Duodenal mucosa (tissue), 2 donors: ENCODE measurements around the gene NEXN.

Experiments
- H3K27ac ChIP-seq: one replicate; pipeline ENCODE4 v1.7.0; 2013; ENCODE audit warnings: low read depth, low read length
- H3K27me3 ChIP-seq, 2 donors: one replicate each; pipeline ENCODE4 v1.7.0; 2013; ENCODE audit warnings: low read length in 2 of 2, control low read depth in 1 of 2; ENCODE audit not compliant: insufficient read depth in 2 of 2, control insufficient read depth in 1 of 2
- H3K36me3 ChIP-seq, 2 donors: one replicate each; pipeline ENCODE4 v1.7.0; 2013; ENCODE audit warnings: low read length in 2 of 2, control low read depth in 1 of 2; ENCODE audit not compliant: insufficient read depth in 2 of 2, control insufficient read depth in 1 of 2
- H3K4me1 ChIP-seq, 2 donors: one replicate each; pipeline ENCODE4 v1.7.0; 2013; ENCODE audit warnings: low read length in 2 of 2, control low read depth in 1 of 2; ENCODE audit not compliant: insufficient read depth in 2 of 2, control insufficient read depth in 1 of 2
- H3K4me3 ChIP-seq, 2 donors: one replicate each; pipeline ENCODE4 v1.7.0; 2013; ENCODE audit warnings: low read length in 2 of 2, low read depth in 1 of 2
- H3K9ac ChIP-seq, 2 donors: one replicate each; pipeline ENCODE4 v1.7.0; 2013; ENCODE audit warnings: low read length in 2 of 2, low read depth in 1 of 2
- H3K9me3 ChIP-seq, 2 donors: one replicate each; pipeline ENCODE4 v1.7.0; 2013; ENCODE audit warnings: low read length in 2 of 2, control low read depth in 1 of 2; ENCODE audit not compliant: control insufficient read depth in 1 of 2

The NEXN gene

GRCh38 chr1:77929806-77930205 is 41.4 kb downstream of the NEXN start:
- H3K4me3 ChIP-seq, result no peak overlapping the region
- no peak overlapping the region for H3K27ac ChIP-seq
- H3K27me3 ChIP-seq, result no peaks in the 10 kb centered on the region
- H3K9ac ChIP-seq, result no peak overlapping the region
- H3K4me1 ChIP-seq, result no peaks in the 10 kb centered on the region
- H3K9me3 ChIP-seq, result no peaks in the 10 kb centered on the region
- H3K36me3 ChIP-seq, result no peaks in the 10 kb centered on the region

GRCh38 chr1:77938651-77939050 is 50.2 kb downstream of the NEXN start:
- H3K36me3 ChIP-seq, result peaks cover 0 to 10% of the 10 kb centered on the region in 2 donors

GRCh38 chr1:77940921-77941570 is 52.6 kb downstream of the NEXN start:
- Histone ChIP-seq H3K4me1 (peaks cover 4 to 11% of the 10 kb centered on the region in 2 donors), H3K4me3 (no peak overlapping the region), H3K36me3 (peaks cover 8 to 23% of the 10 kb centered on the region in 2 donors), H3K27me3 (no peaks in the 10 kb centered on the region), H3K27ac (no peak overlapping the region), H3K9ac (no peak overlapping the region), H3K9me3 (no peaks in the 10 kb centered on the region)

More at GRCh38 chr1:77938651-77939050, 50.2 kb downstream of the NEXN start:
- no peak overlapping the region for H3K9ac ChIP-seq
- no peak overlapping the region for H3K27ac ChIP-seq
- H3K4me1 ChIP-seq, result peaks cover 4 to 11% of the 10 kb centered on the region in 2 donors
- H3K4me3 ChIP-seq, result peak overlapping the region; percentile 14 to 25
- no peaks in the 10 kb centered on the region for H3K27me3 ChIP-seq
- H3K9me3 ChIP-seq, result no peaks in the 10 kb centered on the region

GRCh38 chr1:77942400-77943140 is 54.1 kb downstream of the NEXN start:
- H3K36me3 ChIP-seq, result peaks cover 17 to 38% of the 10 kb centered on the region in 2 donors
- H3K9me3 ChIP-seq, result no peaks in the 10 kb centered on the region
- no peaks in the 10 kb centered on the region for H3K27me3 ChIP-seq
- H3K27ac ChIP-seq, result no peak overlapping the region
- H3K9ac ChIP-seq, result no peak overlapping the region
- H3K4me3 ChIP-seq, result no peak overlapping the region
- peaks cover 4 to 11% of the 10 kb centered on the region in 2 donors for H3K4me1 ChIP-seq

- Histone ChIP-seq H3K4me3 (no peak overlapping the region), H3K27me3 (no peaks in the 10 kb centered on the region), H3K9ac (no peak overlapping the region), H3K27ac (no peak overlapping the region), H3K4me1 (no peaks in the 10 kb centered on the region), H3K9me3 (no peaks in the 10 kb centered on the region), H3K36me3 (peaks cover 17 to 57% of the 10 kb centered on the region in 2 donors)
These were observed 56.9 kb downstream of the NEXN start for GRCh38 chr1:77945345-77945744.

GRCh38 chr1:77948841-77949424 is 60.5 kb downstream of the NEXN start:
- no peaks in the 10 kb centered on the region for H3K4me1 ChIP-seq
- peaks cover 26 to 71% of the 10 kb centered on the region in 2 donors for H3K36me3 ChIP-seq
- no peak overlapping the region for H3K27ac ChIP-seq

GRCh38 chr1:77950873-77951272 is 62.4 kb downstream of the NEXN start:
- Histone ChIP-seq H3K4me1 (no peaks in the 10 kb centered on the region), H3K27me3 (no peaks in the 10 kb centered on the region), H3K36me3 (peaks cover 30 to 80% of the 10 kb centered on the region in 2 donors), H3K9me3 (no peaks in the 10 kb centered on the region), H3K9ac (no peak overlapping the region), H3K27ac (no peak overlapping the region), H3K4me3 (no peak overlapping the region)

More at GRCh38 chr1:77948841-77949424, 60.5 kb downstream of the NEXN start:
- H3K9me3 ChIP-seq, result no peaks in the 10 kb centered on the region
- H3K4me3 ChIP-seq, result no peak overlapping the region
- H3K27me3 ChIP-seq, result no peaks in the 10 kb centered on the region
- no peak overlapping the region for H3K9ac ChIP-seq

- Histone ChIP-seq H3K9me3 (no peaks in the 10 kb centered on the region), H3K4me3 (no peak overlapping the region), H3K27ac (no peak overlapping the region), H3K27me3 (no peaks in the 10 kb centered on the region), H3K9ac (no peak overlapping the region), H3K4me1 (no peaks in the 10 kb centered on the region), H3K36me3 (peaks cover 30 to 81% of the 10 kb centered on the region in 2 donors)
These were observed 62.9 kb downstream of the NEXN start for GRCh38 chr1:77951328-77951727.

- no peaks in the 10 kb centered on the region for H3K9me3 ChIP-seq
- H3K36me3 ChIP-seq, result peaks cover 35 to 84% of the 10 kb centered on the region in 2 donors
- no peak overlapping the region for H3K27ac ChIP-seq
- H3K27me3 ChIP-seq, result no peaks in the 10 kb centered on the region
- H3K4me1 ChIP-seq, result no peaks in the 10 kb centered on the region
- no peak overlapping the region for H3K9ac ChIP-seq
- no peak overlapping the region for H3K4me3 ChIP-seq
These were observed 65.5 kb downstream of the NEXN start for GRCh38 chr1:77953907-77954306.

GRCh38 chr1:77954521-77954920 is 66.1 kb downstream of the NEXN start:
- no peaks in the 10 kb centered on the region for H3K9me3 ChIP-seq
- no peak overlapping the region for H3K27ac ChIP-seq
- H3K36me3 ChIP-seq, result peaks cover 37 to 88% of the 10 kb centered on the region in 2 donors
- no peaks in the 10 kb centered on the region for H3K4me1 ChIP-seq
- H3K27me3 ChIP-seq, result no peaks in the 10 kb centered on the region
- H3K9ac ChIP-seq, result no peak overlapping the region
- H3K4me3 ChIP-seq, result no peak overlapping the region
